Measurements from ENCODE around the gene UCK1. TPM values are rescaled to one million over a fixed set of nuclear protein-coding genes. Genes with fewer than 3 reads are reported as not detected.

UCK1 gene
- total RNA-seq, 1 donor from 2014 or later, result 30.7 TPM

DNA sequence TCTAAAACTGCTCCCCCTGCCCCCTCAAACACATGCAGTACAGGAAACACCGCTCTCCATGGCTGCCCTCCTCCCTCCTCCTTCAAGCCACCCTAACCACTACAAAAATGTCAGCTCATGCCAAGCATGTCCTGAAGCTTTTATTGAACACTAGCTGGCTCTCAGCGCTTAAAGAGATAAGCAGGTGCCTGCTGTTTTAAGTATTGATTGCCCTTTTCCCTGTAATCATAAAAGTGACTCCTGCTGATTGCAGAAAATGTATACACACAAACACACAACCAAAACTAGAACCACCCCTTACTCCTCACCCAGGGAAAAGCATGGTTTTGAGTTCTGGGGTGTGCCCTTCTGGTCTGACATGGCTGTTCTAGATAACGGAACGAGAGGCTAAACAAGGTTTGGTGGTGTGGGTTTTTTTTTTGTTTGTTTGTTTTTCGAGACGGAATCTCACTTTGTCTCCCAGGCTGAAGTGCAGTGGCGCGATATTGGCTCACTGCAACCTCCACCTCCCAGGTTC is 3.7 kb upstream of the UCK1 start:
- Histone ChIP-seq H3K4me1 (peaks cover 4% of the 10 kb centered on the region), H4K20me1 (ENCODE audit: low read depth) (peaks cover 8% of the 10 kb centered on the region), H3K4me2 (no peak overlapping the region), H3K9me3 (ENCODE audit: low read depth) (no peaks in the 10 kb centered on the region), H3K27ac (no peak overlapping the region), H3K36me3 (no peaks in the 10 kb centered on the region), H3K27me3 (no peaks in the 10 kb centered on the region), H3K79me2 (ENCODE audit: low read depth) (peaks cover 12% of the 10 kb centered on the region), H2AFZ (replicated peaks) (no peak overlapping the region), H3K9ac (no peak overlapping the region), H3F3A (ENCODE audit: low read depth) (no peaks in the 10 kb centered on the region), H3K4me3 (no peak overlapping the region)
- TF ChIP-seq EZH2phosphoT487 (IDR thresholded peaks at IDR 0.05), result no peak
- TF ChIP-seq, protein P1, sequence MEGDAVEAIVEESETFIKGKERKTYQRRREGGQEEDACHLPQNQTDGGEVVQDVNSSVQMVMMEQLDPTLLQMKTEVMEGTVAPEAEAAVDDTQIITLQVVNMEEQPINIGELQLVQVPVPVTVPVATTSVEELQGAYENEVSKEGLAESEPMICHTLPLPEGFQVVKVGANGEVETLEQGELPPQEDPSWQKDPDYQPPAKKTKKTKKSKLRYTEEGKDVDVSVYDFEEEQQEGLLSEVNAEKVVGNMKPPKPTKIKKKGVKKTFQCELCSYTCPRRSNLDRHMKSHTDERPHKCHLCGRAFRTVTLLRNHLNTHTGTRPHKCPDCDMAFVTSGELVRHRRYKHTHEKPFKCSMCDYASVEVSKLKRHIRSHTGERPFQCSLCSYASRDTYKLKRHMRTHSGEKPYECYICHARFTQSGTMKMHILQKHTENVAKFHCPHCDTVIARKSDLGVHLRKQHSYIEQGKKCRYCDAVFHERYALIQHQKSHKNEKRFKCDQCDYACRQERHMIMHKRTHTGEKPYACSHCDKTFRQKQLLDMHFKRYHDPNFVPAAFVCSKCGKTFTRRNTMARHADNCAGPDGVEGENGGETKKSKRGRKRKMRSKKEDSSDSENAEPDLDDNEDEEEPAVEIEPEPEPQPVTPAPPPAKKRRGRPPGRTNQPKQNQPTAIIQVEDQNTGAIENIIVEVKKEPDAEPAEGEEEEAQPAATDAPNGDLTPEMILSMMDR (IDR thresholded peaks at IDR 0.05), result no peak
- no peak for TF ChIP-seq EZH2 (IDR thresholded peaks at IDR 0.05)
- Mint-ChIP-seq H3K27ac (peak overlapping the region; percentile 91), H3K4me1 (peaks cover 16% of the 10 kb centered on the region), H3K9me3 (peaks cover 6% of the 10 kb centered on the region), H3K27me3 (ENCODE audit: insufficient read depth, low read depth) (peaks cover 4% of the 10 kb centered on the region), H3K36me3 (no peaks in the 10 kb centered on the region), H3K4me3 (no peak overlapping the region)
- no peak for DNase-seq (ENCODE audit: low spot score)

DNA sequence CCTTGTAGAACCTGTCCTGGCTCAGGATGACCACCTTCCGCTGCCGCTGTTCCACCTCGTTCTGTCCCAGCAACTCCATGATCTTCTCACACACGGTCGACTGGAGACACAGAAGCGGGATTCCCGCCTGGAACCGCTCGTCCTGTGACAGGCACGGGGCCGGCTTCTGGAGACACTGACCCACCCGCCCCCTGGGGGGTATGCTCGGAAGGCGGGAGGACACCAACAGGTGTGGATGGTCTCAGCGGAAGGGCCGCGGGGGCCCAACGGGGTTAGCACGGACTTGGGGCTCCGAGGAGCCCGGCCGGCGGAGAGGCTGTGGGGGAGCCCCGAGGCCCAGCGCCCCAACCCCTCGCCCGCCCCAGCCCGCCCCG is 530 bp downstream of the UCK1 start:
- Histone ChIP-seq H3K4me2 (peak overlapping the region; percentile 83), H3K4me3 (peak overlapping the region; percentile 97), H3K9ac (peak overlapping the region; percentile 88), H3K27ac (no peak overlapping the region), H3K79me2 (ENCODE audit: low read depth) (peaks cover 19% of the 10 kb centered on the region), H3K9me3 (ENCODE audit: low read depth) (no peaks in the 10 kb centered on the region), H2AFZ (replicated peaks) (peak overlapping the region; percentile 71), H3K4me1 (peaks cover 5% of the 10 kb centered on the region), H3K27me3 (no peaks in the 10 kb centered on the region), H3K36me3 (no peaks in the 10 kb centered on the region), H4K20me1 (ENCODE audit: low read depth) (peaks cover 14% of the 10 kb centered on the region), H3F3A (ENCODE audit: low read depth) (no peaks in the 10 kb centered on the region)
- DNase-seq (ENCODE audit: low spot score), result peak; percentile 75
- peaks cover 7% of the 10 kb centered on the region for H3K27me3 Mint-ChIP-seq (ENCODE audit: insufficient read depth, low read depth)
- no peak overlapping the region for H3K27ac Mint-ChIP-seq
- H3K4me3 Mint-ChIP-seq, result peak overlapping the region; percentile 91
- H3K9me3 Mint-ChIP-seq, result no peaks in the 10 kb centered on the region
- peaks cover 17% of the 10 kb centered on the region for H3K4me1 Mint-ChIP-seq
- H3K36me3 Mint-ChIP-seq, result peaks cover 12% of the 10 kb centered on the region
- TF ChIP-seq, protein P1 (IDR thresholded peaks at IDR 0.05), result peak; percentile 14
- TF ChIP-seq EZH2 (IDR thresholded peaks at IDR 0.05) (no peak), EZH2phosphoT487 (IDR thresholded peaks at IDR 0.05) (no peak)

- H3K36me3 Mint-ChIP-seq, result peaks cover 12% of the 10 kb centered on the region
Measured at GRCh38 chr9:131529597-131530545, 1.2 kb downstream of the UCK1 start.

More at GRCh38 chr9:131529597-131530545, 1.2 kb downstream of the UCK1 start:
- Histone ChIP-seq H3K27ac (no peak overlapping the region), H3K9me3 (ENCODE audit: low read depth) (no peaks in the 10 kb centered on the region), H3K36me3 (no peaks in the 10 kb centered on the region), H4K20me1 (ENCODE audit: low read depth) (peaks cover 14% of the 10 kb centered on the region), H3F3A (ENCODE audit: low read depth) (no peaks in the 10 kb centered on the region), H3K4me2 (peak overlapping the region; percentile 83), H2AFZ (replicated peaks) (no peak overlapping the region), H3K27me3 (no peaks in the 10 kb centered on the region), H3K4me3 (peak overlapping the region; percentile 97), H3K4me1 (peaks cover 5% of the 10 kb centered on the region), H3K79me2 (ENCODE audit: low read depth) (peaks cover 19% of the 10 kb centered on the region), H3K9ac (peak overlapping the region; percentile 88)
- no peaks in the 10 kb centered on the region for H3K9me3 Mint-ChIP-seq
- no peak for DNase-seq (ENCODE audit: low spot score)
- no peak overlapping the region for H3K27ac Mint-ChIP-seq
- TF ChIP-seq EZH2 (IDR thresholded peaks at IDR 0.05), result no peak
- TF ChIP-seq, protein P1 (IDR thresholded peaks at IDR 0.05), result no peak
- TF ChIP-seq EZH2phosphoT487 (IDR thresholded peaks at IDR 0.05), result no peak
- H3K4me3 Mint-ChIP-seq, result peak overlapping the region; percentile 91
- peaks cover 9% of the 10 kb centered on the region for H3K27me3 Mint-ChIP-seq (ENCODE audit: insufficient read depth, low read depth)
- peaks cover 16% of the 10 kb centered on the region for H3K4me1 Mint-ChIP-seq
